Measurements from ENCODE around the gene HSBP1L1. TPM values are rescaled to one million over a fixed set of nuclear protein-coding genes. Genes with fewer than 3 reads are reported as not detected.

Gene HSBP1L1
- total and polyA plus RNA-seq, 2 of the 13 experiments (the other 11 are each of a cell fraction or from before 2014, with no cell fraction given): 22.6 to 45.1 TPM

GRCh38 chr18:79988071-79988450 lies 23.6 kb downstream of the HSBP1L1 start (continued):
- TF ChIP-seq E2F2 (CRISPR knock-in tag; IDR thresholded peaks at IDR 0.05; ENCODE audit: borderline replicate concordance) (no peak), ZBTB46 (CRISPR knock-in tag; IDR thresholded peaks at IDR 0.05; ENCODE audit: borderline replicate concordance) (no peak), RARG (CRISPR knock-in tag; IDR thresholded peaks at IDR 0.05; ENCODE audit: low read depth) (no peak), XRCC5 (optimal IDR thresholded peaks at IDR 0.05; ENCODE audit: low read length) (no peak), ZFP37 (CRISPR knock-in tag; IDR thresholded peaks at IDR 0.05; ENCODE audit: borderline replicate concordance) (no peak), KDM6A (CRISPR knock-in tag; IDR thresholded peaks at IDR 0.05; ENCODE audit: low read depth) (no peak), KDM2A (CRISPR knock-in tag; IDR thresholded peaks at IDR 0.05; ENCODE audit: borderline replicate concordance, low read depth) (peak; percentile 41), ZNF296 (CRISPR knock-in tag; conservative IDR thresholded peaks at IDR 0.05) (no peak), POLR2A (IDR thresholded peaks at IDR 0.05; ENCODE audit: insufficient read depth in 1 of 2, low read depth in 2 of 2, low read length in 2 of 2) (peak in 1 of 2 experiments; percentile 54; a peak in 1 of 4 replicates), ZUFSP (CRISPR knock-in tag; IDR thresholded peaks at IDR 0.05; ENCODE audit: borderline replicate concordance) (no peak), HIC2 (CRISPR knock-in tag; IDR thresholded peaks at IDR 0.05; ENCODE audit: low read depth) (no peak), SP4 (CRISPR knock-in tag; IDR thresholded peaks at IDR 0.05) (no peak), NFIC (IDR thresholded peaks at IDR 0.05; ENCODE audit: low read length) (no peak), NR2F6 (IDR thresholded peaks at IDR 0.05) (no peak), NR2F6 (CRISPR knock-in tag; IDR thresholded peaks at IDR 0.05) (0 out of 2 replicates have a peak, but pooled peaks have one; percentile 9), ZNF556 (CRISPR knock-in tag; IDR thresholded peaks at IDR 0.05; ENCODE audit: borderline replicate concordance) (peak; percentile 62), SNAI1 (CRISPR knock-in tag; IDR thresholded peaks at IDR 0.05; ENCODE audit: borderline replicate concordance) (0 out of 2 replicates have a peak, but pooled peaks have one; percentile 69), ZNF501 (CRISPR knock-in tag; IDR thresholded peaks at IDR 0.05) (0 out of 2 replicates have a peak, but pooled peaks have one; percentile 0), ZC3H4 (CRISPR knock-in tag; IDR thresholded peaks at IDR 0.05; ENCODE audit: borderline replicate concordance) (no peak), PHF5A (CRISPR knock-in tag; IDR thresholded peaks at IDR 0.05; ENCODE audit: low read depth, unreplicated experiment) (no peak), ZNF644 (CRISPR knock-in tag; IDR thresholded peaks at IDR 0.05; ENCODE audit: low read depth) (no peak), ZNF563 (CRISPR knock-in tag; IDR thresholded peaks at IDR 0.05) (peak; percentile 88; the same call in 1 of the 2 replicates), KLF15 (CRISPR knock-in tag; IDR thresholded peaks at IDR 0.05; ENCODE audit: borderline replicate concordance) (no peak), TCF7L2 (IDR thresholded peaks at IDR 0.05; ENCODE audit: low read depth, low read length) (no peak), KLF9 (CRISPR knock-in tag; IDR thresholded peaks at IDR 0.05; ENCODE audit: low read depth) (no peak)

Data from HepG2 (cell line).